HEK293 (cell line): ENCODE data around the gene LMF1.

Experiments
- YY1 ChIP-seq: fragments of 450-650 bp; formaldehyde crosslinking; IDR thresholded peaks from 2 replicates; pipeline ENCODE4 v1.5.1; 2018; ENCODE audit warnings: missing biosample characterization, missing genetic modification characterization
- ZNF138 ChIP-seq: fragments of 450-650 bp; formaldehyde crosslinking; IDR thresholded peaks from 2 replicates; pipeline ENCODE4 v1.5.1; 2016; ENCODE audit warnings: missing biosample characterization, missing genetic modification characterization, borderline replicate concordance
- ZNF777 ChIP-seq: fragments of 450-650 bp; formaldehyde crosslinking; IDR thresholded peaks from 2 replicates; pipeline ENCODE4 v1.5.1; 2017; ENCODE audit warnings: missing biosample characterization, missing genetic modification characterization, borderline replicate concordance

- TF ChIP-seq ZNF777 (tag by site-specific recombination) (no peak), ZNF138 (tag by site-specific recombination) (no peak), YY1 (tag by site-specific recombination) (no peak)
These were observed 21.0 kb upstream of the LMF1 start for GRCh38 chr16:991773-992172.
